ENCODE data around the gene GCNT2.
"Not testable (repeated sequence)": the region's sequence is repeated elsewhere in the genome, so short reads cannot be mapped to it uniquely, and the experiment has no call there.

The GCNT2 gene

DNA sequence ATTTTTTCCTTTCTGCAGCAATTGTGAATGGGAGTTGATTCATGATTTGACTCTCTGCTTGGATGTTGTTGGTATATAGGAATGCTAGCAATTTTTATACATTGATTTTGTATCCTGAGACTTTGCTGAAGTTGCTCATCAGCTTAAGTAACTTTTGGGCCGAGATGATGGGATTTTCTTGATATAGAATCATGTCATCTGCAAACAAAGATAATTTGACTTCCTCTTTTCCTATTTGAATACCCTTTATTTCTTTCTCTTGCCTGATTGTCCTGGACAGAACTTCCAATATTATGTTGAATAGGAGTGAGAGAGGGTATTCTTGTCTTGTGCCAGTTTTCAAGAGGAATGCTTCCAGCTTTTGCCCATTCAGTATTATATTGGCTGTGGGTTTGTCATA, 144.4 kb downstream of the GCNT2 start:
- not testable (repeated sequence) for FAIRE-seq

DNA sequence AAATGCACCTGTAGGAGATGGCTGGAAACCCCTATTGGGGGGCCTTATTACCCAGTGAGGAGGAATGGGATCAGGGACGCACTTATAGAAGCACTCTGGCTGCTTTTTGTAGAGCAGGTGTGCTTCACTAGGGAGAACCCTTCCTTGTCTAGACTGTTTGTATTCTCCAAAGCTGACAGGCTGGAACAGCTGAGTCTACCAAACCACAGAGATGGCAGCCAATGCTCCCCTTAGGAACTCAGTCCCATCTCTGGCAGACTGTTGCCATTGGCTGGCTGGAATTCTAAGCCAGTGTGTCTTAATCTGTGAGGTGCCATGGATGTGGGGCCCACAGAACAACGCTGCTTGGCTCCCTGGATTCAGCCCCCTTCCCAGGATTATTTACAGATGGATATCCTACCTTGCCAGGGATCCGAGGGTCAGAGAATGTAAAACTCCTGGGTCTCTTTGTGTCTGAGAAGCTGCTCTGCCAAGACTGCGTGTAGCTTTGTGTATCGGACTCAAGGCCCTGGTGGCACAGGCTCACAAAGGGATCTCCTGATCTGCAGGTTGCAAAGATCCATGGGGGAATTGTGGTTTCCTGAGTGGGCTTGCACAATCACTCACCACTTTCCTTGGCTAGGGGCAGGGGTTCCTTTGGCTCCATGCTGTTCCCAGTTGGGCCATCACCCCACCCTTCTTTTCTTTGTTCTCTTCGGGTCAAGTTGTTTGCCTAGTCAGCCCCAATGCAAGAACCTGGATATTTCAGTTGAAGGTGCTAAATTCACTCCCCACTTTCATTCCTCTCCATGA, 147.2 kb downstream of the GCNT2 start:
- FAIRE-seq = no peak

DNA sequence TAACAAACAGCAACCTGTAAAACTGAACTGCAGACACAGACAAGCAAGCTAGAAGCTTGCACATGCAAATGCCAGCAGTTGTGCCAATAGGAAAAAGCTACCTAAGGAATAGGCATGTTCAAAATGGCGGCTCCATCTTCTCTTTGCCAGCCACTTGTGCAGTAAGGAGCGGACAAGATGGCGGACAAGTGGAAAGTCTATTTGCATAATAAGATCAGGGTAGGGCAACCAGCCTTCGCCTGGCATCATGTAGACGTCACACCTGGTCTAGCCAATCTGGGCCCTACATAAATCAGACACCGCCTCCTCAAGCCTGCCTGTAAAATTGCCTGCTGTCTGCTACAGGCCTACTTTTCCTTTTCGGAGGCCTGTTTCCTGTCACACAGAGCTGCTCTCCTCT, 155.3 kb downstream of the GCNT2 start:
- FAIRE-seq = no peak

DNA sequence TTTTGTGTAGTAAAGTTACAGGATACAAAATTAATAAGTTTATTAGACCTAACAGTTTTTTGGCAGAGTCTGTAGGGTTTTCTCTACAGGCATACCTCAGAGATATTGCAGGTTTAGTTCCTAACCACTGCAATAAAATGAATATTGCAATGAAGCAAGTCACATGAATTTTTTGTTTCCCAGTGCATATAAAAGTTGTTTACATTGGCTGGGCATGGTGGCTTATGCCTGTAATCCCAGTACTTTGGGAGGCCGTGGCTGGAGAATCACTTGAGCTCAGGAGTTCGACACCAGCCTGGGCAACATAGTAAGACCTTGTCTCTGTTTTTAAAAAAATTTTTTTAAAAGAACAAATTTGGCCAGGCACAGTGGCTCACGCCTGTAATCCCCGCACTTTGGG, 157.3 kb downstream of the GCNT2 start:
- FAIRE-seq = no peak

Data from A204.1 (cell line).